ENCODE results near the gene MDFI.

Gene MDFI

DNA sequence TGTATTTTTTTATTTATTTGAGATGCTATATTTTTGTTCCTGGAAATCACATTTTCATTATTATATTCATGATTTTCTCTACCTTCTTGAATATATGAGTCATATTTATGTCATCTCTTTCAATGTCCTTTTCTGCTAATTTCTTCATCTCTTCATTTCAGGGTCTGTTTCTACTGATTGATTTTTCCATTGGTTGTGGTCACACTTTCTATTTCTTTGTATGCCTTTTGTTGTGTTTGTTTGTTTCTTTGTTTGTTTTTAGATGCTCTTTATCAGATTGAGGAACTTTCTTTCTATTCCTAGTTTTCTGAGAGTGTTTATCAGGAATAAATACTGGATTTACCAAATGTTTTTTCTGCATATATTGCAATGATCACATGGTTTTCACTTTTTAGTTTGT lies 16.9 kb upstream of the MDFI start:
- Histone ChIP-seq H3K27ac (replicated peaks) (no peak overlapping the region), H3K27me3 (ENCODE audit: insufficient read depth, poor library complexity, severe bottlenecking) (no peaks in the 10 kb centered on the region), H3K4me3 (replicated peaks; ENCODE audit: insufficient read depth, low read length) (no peak overlapping the region)
- DNase-seq (ENCODE audit: low read depth in 1 of 2, low spot score in 1 of 2): no peak
- TF ChIP-seq, protein P1, sequence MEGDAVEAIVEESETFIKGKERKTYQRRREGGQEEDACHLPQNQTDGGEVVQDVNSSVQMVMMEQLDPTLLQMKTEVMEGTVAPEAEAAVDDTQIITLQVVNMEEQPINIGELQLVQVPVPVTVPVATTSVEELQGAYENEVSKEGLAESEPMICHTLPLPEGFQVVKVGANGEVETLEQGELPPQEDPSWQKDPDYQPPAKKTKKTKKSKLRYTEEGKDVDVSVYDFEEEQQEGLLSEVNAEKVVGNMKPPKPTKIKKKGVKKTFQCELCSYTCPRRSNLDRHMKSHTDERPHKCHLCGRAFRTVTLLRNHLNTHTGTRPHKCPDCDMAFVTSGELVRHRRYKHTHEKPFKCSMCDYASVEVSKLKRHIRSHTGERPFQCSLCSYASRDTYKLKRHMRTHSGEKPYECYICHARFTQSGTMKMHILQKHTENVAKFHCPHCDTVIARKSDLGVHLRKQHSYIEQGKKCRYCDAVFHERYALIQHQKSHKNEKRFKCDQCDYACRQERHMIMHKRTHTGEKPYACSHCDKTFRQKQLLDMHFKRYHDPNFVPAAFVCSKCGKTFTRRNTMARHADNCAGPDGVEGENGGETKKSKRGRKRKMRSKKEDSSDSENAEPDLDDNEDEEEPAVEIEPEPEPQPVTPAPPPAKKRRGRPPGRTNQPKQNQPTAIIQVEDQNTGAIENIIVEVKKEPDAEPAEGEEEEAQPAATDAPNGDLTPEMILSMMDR (IDR thresholded peaks at IDR 0.05; ENCODE audit: insufficient read depth, low read length): no peak
- no peak for TF ChIP-seq POLR2AphosphoS5 (IDR thresholded peaks at IDR 0.05; ENCODE audit: low read depth)
- TF ChIP-seq, protein P2, sequence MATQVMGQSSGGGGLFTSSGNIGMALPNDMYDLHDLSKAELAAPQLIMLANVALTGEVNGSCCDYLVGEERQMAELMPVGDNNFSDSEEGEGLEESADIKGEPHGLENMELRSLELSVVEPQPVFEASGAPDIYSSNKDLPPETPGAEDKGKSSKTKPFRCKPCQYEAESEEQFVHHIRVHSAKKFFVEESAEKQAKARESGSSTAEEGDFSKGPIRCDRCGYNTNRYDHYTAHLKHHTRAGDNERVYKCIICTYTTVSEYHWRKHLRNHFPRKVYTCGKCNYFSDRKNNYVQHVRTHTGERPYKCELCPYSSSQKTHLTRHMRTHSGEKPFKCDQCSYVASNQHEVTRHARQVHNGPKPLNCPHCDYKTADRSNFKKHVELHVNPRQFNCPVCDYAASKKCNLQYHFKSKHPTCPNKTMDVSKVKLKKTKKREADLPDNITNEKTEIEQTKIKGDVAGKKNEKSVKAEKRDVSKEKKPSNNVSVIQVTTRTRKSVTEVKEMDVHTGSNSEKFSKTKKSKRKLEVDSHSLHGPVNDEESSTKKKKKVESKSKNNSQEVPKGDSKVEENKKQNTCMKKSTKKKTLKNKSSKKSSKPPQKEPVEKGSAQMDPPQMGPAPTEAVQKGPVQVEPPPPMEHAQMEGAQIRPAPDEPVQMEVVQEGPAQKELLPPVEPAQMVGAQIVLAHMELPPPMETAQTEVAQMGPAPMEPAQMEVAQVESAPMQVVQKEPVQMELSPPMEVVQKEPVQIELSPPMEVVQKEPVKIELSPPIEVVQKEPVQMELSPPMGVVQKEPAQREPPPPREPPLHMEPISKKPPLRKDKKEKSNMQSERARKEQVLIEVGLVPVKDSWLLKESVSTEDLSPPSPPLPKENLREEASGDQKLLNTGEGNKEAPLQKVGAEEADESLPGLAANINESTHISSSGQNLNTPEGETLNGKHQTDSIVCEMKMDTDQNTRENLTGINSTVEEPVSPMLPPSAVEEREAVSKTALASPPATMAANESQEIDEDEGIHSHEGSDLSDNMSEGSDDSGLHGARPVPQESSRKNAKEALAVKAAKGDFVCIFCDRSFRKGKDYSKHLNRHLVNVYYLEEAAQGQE (IDR thresholded peaks at IDR 0.05; ENCODE audit: insufficient replicate concordance, low read depth): no peak
- no peak for TF ChIP-seq SPI1 (IDR thresholded peaks at IDR 0.05; ENCODE audit: borderline replicate concordance, low read depth)
- no peak for TF ChIP-seq GABPA (IDR thresholded peaks at IDR 0.05; ENCODE audit: low read depth)

- no peak for TF ChIP-seq GABPA (IDR thresholded peaks at IDR 0.05; ENCODE audit: low read depth)
- no peak for TF ChIP-seq SPI1 (IDR thresholded peaks at IDR 0.05; ENCODE audit: borderline replicate concordance, low read depth)
- TF ChIP-seq, protein P2 (IDR thresholded peaks at IDR 0.05; ENCODE audit: insufficient replicate concordance, low read depth): no peak
- TF ChIP-seq, protein P1 (IDR thresholded peaks at IDR 0.05; ENCODE audit: insufficient read depth, low read length): no peak
- TF ChIP-seq POLR2AphosphoS5 (IDR thresholded peaks at IDR 0.05; ENCODE audit: low read depth): no peak
- H3K27ac ChIP-seq (replicated peaks): no peak overlapping the region
- no peak for DNase-seq (ENCODE audit: low read depth in 1 of 2, low spot score in 1 of 2)
- no peaks in the 10 kb centered on the region for H3K27me3 ChIP-seq (ENCODE audit: insufficient read depth, poor library complexity, severe bottlenecking)
- no peak overlapping the region for H3K4me3 ChIP-seq (replicated peaks; ENCODE audit: insufficient read depth, low read length)
These were observed 16.5 kb upstream of the MDFI start for GRCh38 chr6:41621802-41622201.

DNA sequence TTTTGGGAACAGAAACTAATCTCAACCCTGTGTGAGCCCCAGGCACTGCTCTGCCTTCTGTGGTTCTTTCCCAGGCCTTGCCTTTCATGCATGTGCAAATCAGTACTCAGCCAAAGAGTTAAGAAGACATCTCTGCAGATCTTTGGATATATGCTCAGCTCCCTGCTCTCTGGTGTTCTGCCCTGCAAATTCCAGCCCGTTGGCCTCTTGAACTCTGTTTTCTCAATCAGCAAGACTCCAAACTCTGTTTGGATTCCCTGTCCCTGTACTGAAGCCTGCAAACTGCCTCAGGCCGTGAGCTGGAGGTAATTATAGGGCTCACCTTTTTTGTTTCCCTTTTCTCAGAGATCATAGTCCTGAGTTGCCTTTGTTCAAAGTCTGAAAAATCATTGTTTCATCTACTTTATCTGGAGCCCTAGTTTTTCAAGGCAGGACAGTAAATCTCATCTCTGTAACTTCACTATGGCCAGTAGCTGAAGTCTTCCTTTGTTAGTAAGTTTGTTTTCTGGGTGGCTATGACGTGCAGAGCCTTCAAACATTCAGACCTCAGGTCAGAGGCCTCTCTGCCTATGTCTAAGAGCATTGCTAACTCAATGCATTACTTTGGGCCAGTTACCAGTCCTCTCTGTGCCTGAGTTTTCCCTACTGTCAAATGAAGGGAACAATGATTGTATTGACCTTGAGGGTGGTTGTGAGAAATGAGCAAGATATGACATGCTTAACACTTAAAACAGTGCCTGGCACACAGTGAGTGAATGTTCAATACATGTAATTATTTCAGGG lies 15.9 kb upstream of the MDFI start:
- Histone ChIP-seq H3K4me3 (replicated peaks; ENCODE audit: insufficient read depth, low read length) (no peak overlapping the region), H3K27ac (replicated peaks) (no peak overlapping the region), H3K27me3 (ENCODE audit: insufficient read depth, poor library complexity, severe bottlenecking) (no peaks in the 10 kb centered on the region)
- no peak for DNase-seq (ENCODE audit: low read depth in 1 of 2, low spot score in 1 of 2)
- TF ChIP-seq SPI1 (IDR thresholded peaks at IDR 0.05; ENCODE audit: borderline replicate concordance, low read depth) (no peak), POLR2AphosphoS5 (IDR thresholded peaks at IDR 0.05; ENCODE audit: low read depth) (no peak), GABPA (IDR thresholded peaks at IDR 0.05; ENCODE audit: low read depth) (no peak)
- TF ChIP-seq, protein P1 (IDR thresholded peaks at IDR 0.05; ENCODE audit: insufficient read depth, low read length): no peak

Data from HL-60 (cell line).